Right ventricle myocardium inferior (tissue), 1 donor: ENCODE data around the gene PNMT. TPM values are rescaled to one million over a fixed set of nuclear protein-coding genes. Genes with fewer than 3 reads are reported as not detected.

Experiments used
- ATAC-seq: fragments of 200-7000 bp; cut with Tn5 transposase; one replicate; pipeline ENCODE4 v1.9.1; 2020; ENCODE audit warnings: mild to moderate bottlenecking, moderate library complexity
- DNase-seq: peaks from one replicate; pipeline ENCODE4 v3.0.0; 2021; ENCODE audit errors: missing footprints
- intact Hi-C: fragments of 100-400 bp; cut with DNase I; formaldehyde crosslinking; loops from one replicate; pipeline ENCODE4 v1.11.0; 2022
- total RNA-seq: library from RNA; stranded (reverse); fragmentation: NEBNext Ultra II Directional; extraction: Animal tissue kit (Norgen Biotek cat#: 25700); gene quantifications from one replicate; pipeline ENCODE4 v1.2.1, GENCODE V29; 2021
- donor health status: DM: no; HTN: yes; CAD: no; lungs with severe emphysema.

Gene PNMT
- total RNA-seq, 1 donor from 2014 or later = 5.1 TPM

DNA sequence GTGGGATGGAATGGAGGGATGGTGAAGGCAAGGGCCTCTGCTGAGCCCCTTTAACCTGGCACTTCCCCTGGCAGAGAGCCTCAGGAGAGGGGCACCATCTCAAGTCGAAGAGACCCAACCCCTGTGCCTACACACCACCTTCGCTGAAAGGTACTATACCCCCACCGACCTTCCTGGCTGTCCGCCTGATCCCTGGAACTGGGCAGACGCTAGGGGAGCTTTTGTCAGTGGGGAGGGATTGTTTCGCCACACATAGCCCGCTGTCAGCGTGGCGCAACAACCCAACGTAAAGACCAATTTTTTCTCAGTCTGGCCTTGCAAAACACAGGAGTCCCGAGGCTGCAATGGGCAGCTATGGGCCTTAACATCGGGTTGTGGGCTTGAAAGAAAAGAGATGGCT lies 38.4 kb upstream of the PNMT start:
- no peak for ATAC-seq
- intact Hi-C loops = no loop called here
- DNase-seq = peak; percentile 57

DNA sequence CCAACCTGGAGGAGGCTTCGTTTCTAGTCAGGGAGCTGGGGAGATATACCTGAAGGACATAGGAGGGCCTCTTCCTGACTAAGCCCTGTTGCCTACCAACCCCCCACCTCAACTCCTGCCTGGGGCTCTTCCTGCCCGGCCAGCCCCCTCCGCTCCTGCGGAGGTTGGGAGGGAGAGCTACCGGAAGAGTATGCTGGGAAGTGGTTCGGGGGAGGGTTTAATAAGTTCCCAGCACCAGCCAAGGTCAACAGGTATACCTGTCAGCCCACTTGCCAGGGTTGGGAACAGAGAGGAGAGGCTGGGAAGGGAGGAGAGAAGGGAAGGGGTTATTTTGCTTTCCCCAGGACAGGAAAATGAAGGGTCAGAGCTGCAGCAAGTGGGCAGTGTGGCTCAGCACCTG lies 36.9 kb upstream of the PNMT start:
- intact Hi-C loops = no loop called here
- DNase-seq (no peak), ATAC-seq (no peak)

DNA sequence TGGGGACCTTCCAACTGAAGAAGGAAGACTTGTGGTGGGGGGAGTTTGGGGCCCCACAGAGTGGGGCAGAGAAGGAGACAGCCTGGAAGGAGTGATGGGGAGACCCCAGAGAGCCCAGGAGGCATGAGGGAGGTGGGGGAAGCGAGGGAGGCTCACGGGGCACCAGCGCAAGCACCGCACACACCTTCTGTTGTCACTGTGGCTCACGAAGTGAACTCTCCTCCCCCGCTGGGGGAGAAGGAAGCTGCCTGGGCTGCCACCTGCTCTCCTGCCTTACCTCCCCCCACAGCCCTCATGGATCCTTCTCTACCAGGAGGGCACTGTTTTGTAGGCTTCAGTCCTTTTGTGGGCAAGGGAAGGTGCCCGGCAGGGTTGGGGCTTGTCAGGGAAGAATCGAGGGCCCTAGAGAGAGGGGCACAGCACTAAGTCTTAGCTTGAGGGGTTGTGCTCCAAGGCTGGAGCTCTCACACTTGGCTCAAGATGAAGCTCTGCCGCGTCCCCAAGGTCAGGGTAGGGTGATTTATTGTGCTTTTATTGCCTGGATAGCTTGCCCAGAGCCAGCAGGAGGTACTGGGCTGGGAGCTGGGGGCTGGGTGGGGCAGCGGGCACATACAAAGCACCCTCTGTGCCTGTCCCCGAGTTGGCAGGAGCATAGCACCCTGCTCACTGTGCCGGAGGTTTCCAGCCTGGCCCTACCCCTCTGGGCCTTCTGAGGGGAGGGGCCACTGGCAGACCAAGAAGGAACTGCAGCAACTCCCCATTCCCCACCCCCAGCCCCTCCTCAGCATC lies 35.9 kb upstream of the PNMT start:
- intact Hi-C loops = no loop called here
- no peak for ATAC-seq
- peak; percentile 43 for DNase-seq

DNA sequence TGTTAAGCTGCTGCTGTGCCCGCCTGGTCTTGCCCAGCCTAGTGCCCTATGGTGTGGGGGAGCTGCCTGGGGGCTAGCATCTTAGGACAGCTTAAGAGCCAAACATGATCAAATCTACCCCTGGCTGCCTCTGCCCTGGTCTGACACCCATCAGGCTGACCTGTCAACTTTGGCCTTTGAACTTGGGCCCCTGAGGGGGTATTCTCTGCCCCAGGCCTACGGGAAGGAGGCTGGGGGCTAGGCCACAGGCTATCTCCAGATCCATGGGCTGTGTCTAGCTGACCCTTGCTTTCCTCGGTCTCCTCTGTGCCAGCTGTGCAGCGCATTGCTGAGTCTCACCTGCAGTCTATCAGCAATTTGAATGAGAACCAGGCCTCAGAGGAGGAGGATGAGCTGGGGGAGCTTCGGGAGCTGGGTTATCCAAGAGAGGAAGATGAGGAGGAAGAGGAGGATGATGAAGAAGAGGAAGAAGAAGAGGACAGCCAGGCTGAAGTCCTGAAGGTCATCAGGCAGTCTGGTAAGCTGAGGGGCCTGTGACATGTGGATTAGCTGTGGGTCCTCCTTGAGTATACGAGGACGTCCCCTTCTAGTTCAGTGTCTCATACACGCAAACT lies 34.6 kb upstream of the PNMT start:
- intact Hi-C loops = no loop called here
- ATAC-seq = no peak
- DNase-seq = peak; percentile 45

DNA sequence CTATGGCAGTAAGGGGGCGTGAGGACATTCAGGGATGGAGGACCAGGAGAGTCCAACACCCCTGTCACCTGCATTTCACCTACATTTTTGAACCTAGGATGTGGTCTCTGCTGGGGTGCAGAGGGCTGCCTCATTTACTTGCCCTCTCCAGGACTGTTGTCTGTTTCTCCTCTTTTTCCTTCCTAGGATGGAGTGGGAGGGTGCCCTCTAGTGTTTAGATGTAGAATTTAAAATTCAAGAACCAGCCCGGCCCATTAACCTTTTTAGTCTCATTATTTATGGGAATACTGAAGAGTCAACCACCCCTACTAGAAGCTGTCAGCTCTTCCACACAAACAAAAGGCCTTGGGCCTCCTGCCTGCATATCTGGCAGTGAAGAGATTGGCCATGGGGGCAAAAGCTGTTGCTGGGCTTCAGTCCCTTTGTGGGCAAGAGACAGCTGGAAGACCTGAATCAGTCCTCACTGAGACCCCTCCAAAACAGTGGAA lies 33.8 kb upstream of the PNMT start:
- DNase-seq = no peak
- no peak for ATAC-seq
- intact Hi-C loops = no loop called here

DNA sequence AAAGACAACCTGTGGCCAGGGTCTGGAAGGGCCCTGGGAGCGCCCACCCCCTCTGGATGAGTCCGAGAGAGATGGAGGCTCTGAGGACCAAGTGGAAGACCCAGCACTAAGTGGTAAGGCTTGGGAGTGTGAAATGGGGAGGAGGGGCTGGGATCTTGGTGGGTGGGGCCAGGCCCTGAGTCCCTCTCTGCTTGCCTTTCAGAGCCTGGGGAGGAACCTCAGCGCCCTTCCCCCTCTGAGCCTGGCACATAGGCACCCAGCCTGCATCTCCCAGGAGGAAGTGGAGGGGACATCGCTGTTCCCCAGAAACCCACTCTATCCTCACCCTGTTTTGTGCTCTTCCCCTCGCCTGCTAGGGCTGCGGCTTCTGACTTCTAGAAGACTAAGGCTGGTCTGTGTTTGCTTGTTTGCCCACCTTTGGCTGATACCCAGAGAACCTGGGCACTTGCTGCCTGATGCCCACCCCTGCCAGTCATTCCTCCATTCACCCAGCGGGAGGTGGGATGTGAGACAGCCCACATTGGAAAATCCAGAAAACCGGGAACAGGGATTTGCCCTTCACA lies 32.6 kb upstream of the PNMT start:
- peak; percentile 70 for DNase-seq
- intact Hi-C loops = loop anchor here (5.0 kb wide), 2 partner anchors 37 to 117 kb away; no protein-coding TSS in a partner anchor
- no peak for ATAC-seq

DNA sequence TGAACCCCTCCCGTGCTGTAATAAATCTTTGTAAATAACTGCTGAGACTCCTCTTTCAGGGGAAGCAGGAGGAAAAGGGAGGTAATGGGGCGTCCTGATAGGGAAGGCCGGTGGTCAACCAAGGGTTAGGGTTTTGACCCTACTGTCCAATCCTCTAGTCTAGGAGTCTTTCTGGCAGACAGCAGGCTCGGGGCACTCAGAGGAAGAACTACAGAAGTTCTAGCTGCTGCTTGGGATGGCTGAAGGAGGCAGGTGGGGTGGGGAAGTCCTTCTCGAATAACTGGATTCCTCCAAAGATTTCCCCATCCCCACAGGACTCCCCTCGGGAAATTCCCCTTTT lies 31.7 kb upstream of the PNMT start:
- no peak for DNase-seq
- ATAC-seq = no peak
- intact Hi-C loops = loop anchor here (5.0 kb wide), 2 partner anchors 36 to 116 kb away; no protein-coding TSS in a partner anchor

DNA sequence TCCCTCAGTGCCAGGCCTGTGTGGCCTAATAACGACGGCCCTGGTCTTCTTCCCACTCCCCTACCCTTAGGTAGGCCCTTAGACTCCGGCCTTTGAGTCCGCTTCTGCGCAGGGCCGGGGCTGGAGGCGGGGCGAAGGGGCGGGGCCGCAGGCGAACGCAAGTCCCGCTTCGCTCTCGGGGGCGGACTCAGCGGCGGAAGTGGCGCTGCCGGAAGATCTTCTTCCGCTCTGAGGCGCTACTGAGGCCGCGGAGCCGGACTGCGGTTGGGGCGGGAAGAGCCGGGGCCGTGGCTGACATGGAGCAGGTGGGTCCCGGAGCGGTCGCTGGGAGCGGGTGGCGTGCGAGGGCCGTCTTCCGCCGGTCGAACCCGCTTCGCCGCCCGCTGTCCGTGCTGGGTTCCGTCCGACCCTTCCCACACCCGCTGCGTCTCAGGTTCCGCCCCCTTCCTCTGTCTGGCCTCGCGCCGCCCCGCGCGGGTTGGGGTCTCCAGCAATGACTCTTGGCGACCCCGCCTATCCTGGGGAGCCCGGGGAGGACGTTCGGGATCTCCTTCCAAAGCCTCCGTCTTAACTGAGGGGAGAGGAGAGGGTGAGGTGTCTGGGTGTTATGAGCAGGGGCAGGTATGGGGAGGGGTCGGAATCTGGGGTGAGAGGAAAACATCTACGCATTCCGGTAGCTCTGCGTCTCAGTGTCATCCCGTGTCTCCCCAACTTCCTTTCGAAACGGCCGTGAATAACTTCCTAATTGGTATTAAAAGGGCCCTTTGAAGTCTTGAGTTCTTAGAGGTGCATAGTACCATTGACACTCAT lies 31.1 kb upstream of the PNMT start, which contains the start of gene STARD3:
Gene STARD3 (plus strand): TSS at position 218 of the 810 bp plus-strand sequence. CDS start 16,388 bp downstream, outside the sequence.
- intact Hi-C loops = loop anchor here (5.0 kb wide), 2 partner anchors 35 to 115 kb away; no protein-coding TSS in a partner anchor
- DNase-seq (peak; percentile 98), ATAC-seq (peak; percentile 96)

DNA sequence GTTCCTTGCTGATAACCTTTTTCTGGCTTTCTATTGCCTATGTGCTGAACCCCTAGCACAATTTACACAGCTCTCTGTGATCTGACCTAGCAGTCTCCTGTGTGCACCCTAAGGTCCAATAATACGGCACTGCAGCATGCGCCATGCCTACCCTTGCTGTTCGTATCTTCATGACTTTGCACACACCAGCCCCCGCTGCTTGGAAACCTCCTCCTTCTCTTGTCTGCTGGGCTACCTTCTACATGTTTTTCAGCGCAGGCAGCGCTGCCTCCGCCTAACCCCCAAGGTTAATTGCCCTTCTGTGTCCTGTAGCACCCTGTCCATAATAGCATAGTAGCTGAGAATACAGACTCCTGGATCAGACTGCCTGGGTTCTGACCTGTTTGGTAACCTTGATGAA lies 29.9 kb upstream of the PNMT start:
- intact Hi-C loops = loop anchor here (5.0 kb wide), 2 partner anchors 34 to 114 kb away; no protein-coding TSS in a partner anchor
- DNase-seq (peak; percentile 20), ATAC-seq (no peak)

DNA sequence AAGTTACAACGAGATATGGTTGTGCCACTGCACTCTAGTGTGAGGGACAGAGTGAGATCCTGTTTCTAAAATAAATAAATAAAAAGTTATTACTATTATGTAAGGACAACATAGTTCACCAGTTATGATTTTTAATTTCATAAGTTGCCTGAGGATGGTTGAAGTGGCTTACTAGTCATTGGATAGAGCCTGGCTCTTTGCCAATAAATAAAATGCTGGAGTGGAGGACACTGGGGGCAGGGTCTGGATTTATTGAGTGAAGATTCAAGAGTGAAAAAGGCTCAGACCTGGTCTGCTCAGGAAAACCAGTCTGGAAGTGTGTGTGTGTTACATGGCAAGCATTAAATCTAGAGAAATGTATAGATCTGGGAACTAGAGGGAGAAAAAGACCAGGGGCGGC lies 29.2 kb upstream of the PNMT start:
- ATAC-seq (no peak), DNase-seq (no peak)
- intact Hi-C loops = loop anchor here (5.0 kb wide), 2 partner anchors 33 to 113 kb away; no protein-coding TSS in a partner anchor

DNA sequence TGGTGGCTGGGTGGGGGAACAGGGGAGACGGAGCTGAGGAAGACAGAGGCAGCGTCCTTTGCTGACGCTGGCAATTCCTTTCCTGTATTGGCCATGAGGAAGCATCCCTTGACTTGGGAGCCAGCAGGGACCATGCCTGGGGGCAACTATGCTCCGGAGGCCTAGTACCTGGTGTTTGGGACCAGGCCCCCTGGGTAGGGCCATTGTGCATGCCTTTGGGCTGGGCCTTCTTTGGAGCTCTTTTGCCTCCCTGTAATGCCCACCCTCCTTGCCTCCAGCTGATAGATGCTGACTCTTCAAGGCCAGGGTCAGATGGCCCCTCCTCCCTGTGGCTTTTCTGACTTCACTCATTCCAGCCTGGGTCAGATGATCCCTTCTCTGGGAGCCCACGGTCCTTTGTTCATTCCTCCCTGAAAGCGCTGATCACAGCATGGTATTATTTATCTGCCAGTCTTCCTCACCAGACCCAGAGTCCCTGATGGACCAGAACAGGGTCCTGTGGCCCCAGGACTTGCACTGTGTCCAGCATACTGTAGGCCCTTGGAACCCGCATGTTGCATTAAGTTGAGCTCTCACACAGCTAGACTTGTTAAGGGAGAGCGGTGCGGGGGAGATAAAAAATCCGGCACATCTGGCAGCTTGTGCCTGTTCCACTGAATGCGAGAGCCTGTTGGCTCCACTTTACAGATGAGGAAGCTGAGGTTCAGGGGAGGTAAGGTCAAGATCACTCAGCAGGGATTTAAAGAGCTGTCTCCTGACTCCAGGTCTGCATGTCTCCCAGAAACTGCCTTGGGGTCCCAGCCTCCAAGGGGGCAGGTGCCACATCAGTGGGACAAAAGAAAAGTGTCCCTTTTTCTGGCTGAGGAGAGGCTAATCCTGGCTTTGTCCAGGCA lies 28.4 kb upstream of the PNMT start:
- ATAC-seq (no peak), DNase-seq (no peak)
- intact Hi-C loops = loop anchor here (5.0 kb wide), 2 partner anchors 32 to 112 kb away; no protein-coding TSS in a partner anchor

DNA sequence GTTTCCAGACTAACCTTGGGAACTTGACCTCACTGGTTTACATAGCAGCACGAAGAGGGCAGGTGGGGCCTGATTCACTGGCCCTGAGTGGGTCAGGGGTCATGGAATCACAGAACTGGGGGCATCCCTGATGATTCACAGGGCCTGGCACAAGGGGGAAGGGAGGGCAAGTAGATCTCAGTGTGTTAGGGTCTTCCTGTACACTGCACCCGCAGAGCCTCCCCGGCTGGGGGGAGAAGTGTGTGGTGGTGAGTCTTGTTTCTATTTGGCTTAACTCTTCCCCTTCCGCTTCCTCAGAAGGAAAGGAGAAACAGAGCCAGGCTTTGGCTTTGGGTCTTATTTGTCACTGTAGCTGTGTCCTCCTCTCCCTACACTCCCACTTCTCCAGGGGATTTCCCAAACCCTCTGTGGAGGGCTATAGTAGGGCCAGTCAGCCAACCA lies 27.6 kb upstream of the PNMT start:
- intact Hi-C loops = no loop called here
- ATAC-seq (no peak), DNase-seq (peak; percentile 34)

DNA sequence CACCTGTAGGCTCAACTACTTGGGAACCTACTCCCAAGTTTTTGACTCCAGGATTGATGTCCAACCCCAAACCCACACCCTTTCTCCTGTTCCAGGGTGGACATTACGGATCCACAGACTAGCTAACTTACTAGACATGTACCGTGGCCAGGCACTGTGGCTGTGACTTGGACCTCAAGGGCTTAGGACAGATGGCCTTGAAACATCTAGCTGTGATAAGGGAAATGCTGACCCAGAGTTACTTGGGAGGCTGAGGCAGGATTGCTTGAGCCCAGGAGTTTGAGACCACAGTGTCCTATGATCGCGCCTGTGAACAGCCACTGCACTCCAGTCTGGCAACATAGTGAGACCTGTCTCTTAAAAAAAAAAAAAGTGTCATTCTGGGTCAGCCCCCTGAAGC lies 27.2 kb upstream of the PNMT start:
- intact Hi-C loops = no loop called here

DNA sequence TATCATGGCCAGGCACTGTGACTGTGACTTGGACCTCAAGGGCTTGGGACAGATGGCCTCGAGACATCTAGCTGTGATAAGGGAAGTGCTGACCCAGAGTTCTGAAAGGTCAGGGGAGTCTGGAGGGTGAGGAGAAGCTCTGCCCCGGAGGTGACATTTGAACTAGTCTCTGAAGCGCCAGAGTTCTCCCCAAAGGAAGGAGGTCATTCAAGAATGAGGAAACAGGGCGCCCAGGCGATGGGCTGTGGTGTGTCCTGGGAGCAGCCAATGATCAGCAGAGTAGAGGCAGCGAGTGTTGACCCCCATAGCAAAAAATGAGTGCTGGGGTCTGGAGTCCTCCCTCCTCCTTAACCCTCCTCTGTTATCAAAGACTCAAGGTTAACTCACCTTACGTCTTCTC lies 26.4 kb upstream of the PNMT start:
- ATAC-seq (no peak), DNase-seq (peak; percentile 67)
- intact Hi-C loops = no loop called here

More for the DNA sequence above, 27.2 kb upstream of the PNMT start:
- ATAC-seq = no peak
- DNase-seq = peak; percentile 25

DNA sequence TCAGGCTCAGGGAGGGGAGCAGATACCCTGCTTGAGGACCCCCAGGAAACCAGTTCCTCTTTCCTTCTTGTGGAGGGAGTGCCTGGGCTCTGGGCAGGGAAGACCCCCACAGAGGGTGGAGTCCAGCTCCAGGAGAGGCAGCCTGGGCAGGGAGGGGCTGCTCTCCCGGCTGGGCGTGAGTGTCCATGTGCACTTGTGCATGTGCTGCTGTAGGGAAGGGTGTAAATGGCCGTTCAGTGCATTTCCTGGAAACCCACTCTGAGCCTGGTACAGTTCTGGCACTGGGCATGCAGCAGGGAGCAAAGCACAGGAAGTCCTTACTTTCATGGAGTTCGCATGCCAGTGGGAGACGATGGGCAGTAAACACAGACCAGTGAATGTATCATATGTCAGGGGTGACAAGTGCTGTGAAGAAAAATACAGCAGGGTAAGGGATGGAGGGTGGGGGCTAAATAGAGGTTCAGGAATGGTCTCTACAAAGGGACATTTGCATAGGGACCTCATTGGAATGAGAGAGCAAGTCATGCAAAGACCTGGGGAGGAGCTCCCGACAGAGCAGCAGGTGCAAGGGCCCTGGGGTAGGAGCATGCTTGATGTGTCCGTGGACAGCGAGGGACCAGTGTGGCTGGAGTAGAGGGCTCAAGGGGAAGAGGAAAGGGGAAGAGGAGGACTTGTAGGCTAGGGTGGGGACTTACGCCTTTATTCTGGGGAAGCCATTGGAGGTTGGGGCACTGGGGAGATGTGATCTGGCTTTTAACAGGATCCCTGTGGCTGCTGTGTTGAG lies 25.8 kb upstream of the PNMT start:
- DNase-seq (peak; percentile 20), ATAC-seq (no peak)
- intact Hi-C loops = no loop called here

DNA sequence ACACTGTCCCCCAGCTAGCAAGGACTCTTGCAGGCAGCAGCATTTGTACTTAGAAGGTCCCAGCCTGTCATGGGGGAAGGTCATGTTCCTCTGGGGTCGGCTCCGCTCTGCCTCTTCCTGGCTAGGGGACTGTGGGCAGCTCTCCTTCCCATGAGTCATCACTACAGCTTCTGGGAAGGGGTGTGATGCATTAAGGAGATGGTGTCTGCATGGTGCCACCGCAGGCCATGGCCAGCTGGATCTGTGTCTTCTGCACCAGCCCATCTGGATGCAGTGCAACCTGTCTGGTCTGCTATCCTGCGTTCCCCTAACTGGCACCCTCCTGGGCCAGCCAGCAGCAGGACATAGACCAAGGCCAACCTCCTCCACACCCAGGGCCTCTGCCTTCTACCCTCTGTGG lies 25.0 kb upstream of the PNMT start:
- DNase-seq (peak; percentile 21), ATAC-seq (no peak)
- intact Hi-C loops = no loop called here

DNA sequence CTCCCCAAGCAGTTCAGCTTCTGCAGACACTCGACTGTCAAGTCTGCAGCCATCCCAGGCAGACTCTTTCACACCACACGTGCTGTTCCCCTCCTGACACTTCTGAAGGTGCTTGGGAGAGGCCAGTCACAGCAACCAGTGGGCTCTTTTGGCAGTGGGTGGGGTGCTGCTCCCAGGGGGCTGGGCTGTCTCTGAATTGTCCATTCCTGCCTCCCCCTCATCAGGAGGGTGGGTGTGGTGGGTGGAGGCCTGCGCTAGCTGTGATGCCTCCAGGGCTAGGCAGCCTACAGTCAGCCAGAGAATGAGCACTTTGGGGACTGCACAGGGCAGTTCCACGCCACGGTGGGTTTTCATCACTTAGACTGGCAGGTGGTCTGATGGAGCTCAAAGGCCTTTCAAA lies 21.0 kb upstream of the PNMT start:
- intact Hi-C loops = no loop called here
- DNase-seq (peak; percentile 22), ATAC-seq (no peak)
